ENCODE results near the gene RMI1.

The RMI1 gene

DNA sequence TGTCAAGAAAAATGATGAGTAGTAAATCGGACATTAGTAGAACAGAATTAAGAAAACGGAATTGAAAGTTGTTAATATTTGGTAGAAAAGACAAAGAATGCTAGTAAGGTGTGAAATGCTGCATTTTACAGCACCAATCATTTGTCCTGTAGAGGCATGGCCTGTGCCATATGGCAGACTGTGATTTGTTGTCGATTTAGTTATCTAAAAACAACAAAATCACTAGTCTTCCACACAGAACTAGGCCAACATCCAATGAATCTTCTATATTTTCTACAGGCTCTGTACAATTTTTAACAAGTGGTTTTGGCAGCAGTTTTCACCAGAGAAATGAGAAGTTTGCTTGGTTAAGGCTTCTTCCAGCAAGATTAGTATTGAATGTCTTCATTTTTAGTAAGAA is 11.0 kb upstream of the RMI1 start:
- DNase-seq: no peak

DNA sequence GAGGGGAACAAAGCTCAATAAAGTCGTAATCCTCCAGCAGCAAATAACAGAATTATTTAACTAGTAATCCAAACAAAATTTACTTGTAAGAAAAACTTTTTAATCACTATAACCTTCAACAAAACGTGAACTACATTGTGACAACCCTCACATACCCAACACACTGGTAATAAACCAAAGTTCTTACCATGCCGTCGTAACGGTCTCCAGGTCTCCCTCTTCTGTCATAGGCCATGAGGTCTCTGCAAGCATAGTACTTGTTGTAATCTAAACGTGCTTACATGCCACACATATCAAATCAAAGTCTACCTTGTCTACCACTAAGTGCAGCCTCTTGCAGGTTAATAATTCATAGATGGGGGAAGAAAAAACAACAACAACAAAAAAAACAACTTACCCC is 9.1 kb upstream of the RMI1 start:
- no peak for DNase-seq

DNA sequence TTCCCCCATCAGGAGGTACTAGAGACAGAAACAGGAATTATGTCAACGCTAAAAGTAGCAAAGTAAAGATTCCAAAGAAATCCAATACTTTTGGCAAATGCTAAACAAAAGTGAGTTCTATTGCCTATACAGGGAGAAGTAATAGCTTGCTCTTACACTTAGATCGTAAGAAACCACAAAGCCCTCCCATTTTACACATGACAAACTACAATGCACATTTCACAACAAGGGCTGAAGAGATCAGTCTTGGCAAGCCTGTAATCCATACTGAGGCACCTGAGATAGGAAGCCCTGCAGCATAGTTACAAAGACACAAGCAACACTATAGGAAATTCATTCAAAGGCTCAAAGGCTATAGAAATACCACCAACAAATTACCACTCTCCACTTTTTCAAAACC is 8.3 kb upstream of the RMI1 start:
- no peak for DNase-seq

DNA sequence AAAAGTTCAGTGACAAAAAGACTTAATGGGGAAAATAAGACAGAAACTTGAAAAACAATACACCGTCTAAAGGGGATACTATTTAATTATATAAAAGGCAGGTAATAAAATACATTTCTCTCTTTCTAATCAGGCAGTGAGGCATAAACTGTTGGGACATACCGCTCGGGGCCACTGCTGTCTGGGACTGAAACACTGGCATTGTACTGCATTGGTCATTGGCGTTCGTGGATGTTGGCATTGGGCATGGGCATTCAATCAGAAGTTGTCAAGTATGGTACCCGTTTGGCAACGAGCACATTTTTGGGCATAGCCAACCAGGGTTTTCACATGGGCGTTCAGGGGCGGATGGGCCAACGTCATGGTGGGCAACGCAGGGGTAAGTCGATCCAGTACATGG is 5.3 kb upstream of the RMI1 start:
- no peak for DNase-seq

DNA sequence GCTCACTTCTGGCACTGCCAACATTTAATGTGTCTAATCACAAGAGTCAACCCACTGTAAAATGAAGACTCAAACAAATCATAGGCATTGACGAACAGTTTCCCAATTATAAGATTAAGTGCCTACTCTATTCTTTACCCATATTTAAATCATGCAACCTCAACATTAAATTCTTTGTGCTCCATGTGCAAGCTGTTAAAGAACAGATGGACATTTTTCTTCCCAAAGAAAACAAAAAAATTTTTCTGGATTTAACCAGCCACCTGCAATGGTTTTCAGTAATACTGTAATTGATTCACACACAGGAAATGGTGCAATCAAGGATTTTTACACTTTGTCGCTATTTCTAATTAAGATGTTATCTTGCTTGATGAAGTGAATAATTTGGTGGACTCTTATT is 4.2 kb upstream of the RMI1 start:
- no peak for DNase-seq

DNA sequence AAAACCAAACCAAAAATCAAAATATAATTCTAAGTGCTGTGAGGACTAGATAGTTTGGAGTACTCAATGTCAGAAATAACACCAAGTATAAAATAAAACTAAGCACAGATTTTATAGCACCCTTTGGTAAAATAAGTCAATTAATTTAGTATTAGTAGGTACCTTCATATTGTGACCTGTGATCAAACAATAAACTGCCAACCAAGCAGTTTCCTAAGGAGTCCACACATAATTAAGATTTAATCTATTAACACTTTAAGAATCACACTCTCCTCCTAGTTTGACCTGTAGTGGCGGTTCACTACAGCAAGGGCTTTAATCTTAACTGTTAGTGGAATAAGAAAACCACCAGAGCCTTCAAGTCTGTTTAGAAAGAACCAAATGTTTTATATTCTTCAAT is 3.4 kb upstream of the RMI1 start:
- no peak for DNase-seq

DNA sequence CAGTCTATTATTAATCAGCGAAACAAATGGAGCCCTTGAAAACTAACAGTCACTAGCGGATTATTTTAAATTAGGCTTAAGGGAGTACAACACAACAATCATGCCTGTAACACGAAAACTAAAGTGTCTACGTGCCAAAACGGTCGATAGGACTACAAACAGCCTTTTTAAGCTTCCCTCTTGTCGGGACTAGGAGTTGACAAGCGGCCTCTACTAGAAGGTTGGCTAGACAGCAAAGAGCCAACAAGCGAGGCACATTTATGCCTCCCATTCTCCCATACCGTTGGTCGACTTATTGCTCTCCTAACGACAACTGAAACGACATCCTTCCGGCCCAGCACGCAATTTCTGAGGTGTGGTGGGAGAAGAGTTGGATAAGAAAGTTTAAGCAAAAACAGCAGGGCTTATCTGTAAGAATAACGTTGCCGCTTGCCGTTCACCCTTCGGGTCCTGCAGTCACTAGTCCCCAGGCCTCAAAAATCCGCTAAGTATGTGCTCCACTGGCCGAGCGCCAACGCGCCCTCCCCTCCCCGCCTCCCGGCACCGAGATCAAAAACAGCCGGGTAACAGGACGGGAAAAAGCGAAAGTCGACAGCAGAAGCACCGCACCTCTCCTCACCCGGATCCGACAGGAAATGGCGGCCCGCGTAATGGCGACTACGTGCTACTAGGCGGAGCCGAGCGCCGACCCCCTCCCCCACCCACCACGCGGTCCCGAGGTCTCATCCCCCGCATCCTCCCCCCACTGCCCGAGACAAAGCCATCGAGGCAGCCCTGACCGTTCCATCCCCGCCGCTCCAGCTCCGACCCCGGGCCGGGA is 1.4 kb upstream of the RMI1 start:
- DNase-seq: peak; percentile 81 to 91 (median 86)

DNA sequence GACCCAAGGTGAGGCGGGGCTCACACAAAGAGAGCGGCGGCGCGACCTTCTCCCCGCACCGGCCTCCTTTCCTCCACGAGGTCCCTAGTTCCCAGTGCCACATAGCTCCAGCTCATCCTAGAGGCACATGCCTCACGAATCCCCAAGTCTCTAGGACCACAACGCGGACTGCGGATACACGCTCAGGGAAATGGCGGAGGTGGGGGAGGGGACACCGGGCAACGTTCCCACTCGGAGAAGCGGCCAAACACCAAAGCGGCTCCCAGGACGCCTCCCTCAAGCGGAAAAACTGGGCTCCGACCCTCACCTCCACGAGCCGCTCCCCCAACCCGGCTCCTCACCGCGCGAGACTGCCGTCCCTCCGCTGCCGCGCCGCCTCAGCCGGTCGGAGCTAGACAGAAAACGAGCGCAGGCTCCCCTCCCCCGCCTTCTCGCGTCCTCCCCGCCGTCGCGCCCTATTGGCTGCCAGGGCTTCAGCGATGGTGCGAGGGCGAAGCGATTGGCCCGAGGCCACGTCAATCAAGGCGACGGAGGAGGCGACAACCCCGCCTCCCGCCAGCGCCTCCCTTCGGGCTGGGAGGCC is 702 bp upstream of the RMI1 start, which contains the start of gene HNRNPK:
Gene HNRNPK (minus strand): TSS at position 404 of the 583 bp plus-strand sequence. CDS start 1,963 bp downstream, outside the sequence.
- DNase-seq: peak; percentile 99 to 100 (median 100)

DNA sequence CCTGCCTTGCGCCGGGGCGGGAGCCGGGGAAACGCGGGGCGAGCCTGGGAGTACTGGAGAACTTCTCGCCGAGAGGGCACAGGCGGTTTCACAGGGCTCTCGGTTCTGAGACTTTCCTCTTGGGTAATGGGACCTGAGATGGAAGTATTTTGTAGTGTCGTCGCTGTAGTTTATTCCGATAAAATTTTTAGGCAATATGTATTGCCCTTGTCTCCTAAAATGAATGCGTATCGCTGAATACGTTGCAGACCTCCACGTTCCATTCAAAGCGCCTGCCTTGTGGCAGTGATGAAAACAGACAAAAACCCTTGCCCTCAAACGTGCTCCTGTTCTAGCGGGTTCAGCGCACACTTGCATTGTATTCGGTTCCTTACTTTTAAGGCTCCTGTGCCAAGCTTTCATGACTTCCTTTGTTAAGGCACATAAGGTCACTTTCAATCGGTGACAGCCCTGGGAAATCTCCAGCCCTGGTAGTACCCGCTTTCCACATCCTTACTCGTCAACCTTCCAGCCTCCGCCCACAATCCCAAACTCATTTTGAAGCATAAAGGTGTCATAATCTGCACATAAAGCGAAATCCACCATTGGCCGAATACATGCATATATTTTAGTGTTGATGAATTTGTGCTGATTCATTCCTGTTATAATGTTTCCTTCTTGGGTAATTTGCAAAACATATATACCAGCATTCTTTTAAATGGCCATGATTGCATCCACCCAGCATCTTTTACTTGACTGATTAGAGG is 694 bp downstream of the RMI1 start:
- peak; percentile 56 to 78 (median 64) for DNase-seq

DNA sequence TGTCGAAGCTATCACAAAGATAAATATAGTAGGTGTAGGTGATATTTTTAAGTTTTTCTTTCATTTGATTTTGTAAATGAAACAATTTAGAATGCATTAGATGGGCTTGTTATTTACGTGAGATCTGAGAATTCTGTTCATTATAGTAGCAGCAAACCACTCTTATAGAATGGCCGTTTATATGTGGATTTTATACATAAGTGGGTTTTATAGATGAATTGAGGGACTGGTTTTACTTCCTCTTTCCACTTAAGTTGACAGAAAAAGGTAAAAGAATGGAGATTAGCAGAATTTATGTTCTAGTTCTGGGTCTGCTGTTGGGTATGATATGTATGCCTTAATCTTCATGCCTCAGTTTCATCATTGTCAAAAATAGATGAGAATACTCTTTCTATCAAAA is 5.6 kb downstream of the RMI1 start:
- DNase-seq: no peak

DNA sequence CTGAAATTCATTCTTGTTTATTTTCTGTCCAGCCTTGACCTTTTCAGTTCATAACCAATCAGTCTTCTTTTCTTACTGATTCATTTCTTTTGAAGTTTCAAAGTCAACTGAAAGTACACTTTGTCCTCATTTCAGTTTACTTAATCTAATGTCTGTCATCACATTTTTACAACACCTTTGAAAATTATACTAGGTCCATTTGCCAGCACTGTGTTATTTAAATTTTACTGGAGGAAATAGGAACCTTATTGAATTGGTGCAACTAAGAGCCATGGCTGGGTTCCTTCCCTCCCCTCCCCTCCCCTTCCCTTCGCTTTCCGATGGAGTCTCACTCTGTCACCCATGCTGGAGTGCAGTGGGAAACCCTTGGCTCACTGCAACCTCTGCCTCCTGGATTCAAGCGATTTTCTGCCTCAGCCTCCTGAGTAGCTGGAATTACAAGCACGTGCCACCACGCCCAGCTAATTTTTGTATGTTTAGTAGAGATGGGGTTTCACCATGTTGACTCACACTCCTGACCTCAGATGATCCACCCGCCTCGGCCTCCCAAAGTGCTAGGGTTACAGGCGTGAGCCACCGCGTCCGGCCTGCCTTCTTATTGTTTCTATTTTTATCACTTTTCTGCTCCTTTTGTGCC is 6.3 kb downstream of the RMI1 start:
- DNase-seq: peak in 1 of 4 experiments; percentile 4

DNA sequence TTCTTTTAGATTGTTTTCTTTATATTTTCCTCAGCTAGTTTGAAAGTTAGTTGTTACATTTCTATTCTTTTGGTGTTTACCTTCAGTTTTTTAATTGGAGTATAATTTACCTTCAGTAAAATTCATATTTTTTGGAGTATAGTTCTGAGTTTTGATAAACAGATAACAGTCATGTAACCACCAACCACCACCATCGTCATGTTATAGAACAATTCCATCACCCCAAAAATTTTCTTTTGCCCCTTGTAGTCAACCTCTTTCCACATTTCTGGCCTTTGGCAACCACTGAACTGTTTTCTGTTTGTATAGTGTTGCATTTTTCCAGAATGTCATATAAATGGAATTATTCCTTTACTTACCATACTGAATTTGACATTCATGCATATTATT is 6.8 kb downstream of the RMI1 start:
- DNase-seq: no peak

DNA sequence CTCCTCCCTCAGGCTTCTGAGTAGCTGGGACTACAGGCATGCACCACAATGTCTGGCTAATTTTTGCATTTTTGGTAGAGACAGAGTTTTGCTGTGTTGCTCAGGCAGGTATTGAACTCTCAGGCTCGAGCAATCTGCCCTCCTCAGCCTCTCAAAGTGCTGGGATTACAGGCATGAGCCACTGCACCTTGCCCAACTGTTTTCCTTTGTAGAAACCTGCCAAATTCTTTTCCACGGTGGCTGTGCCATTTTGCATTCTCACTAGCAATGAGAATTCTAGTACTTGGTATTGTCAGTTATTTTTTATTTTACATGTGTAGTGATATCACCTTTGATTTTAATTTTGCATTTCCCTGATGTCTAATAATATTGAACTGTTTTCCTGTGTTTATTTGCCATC is 7.8 kb downstream of the RMI1 start:
- DNase-seq: no peak

DNA sequence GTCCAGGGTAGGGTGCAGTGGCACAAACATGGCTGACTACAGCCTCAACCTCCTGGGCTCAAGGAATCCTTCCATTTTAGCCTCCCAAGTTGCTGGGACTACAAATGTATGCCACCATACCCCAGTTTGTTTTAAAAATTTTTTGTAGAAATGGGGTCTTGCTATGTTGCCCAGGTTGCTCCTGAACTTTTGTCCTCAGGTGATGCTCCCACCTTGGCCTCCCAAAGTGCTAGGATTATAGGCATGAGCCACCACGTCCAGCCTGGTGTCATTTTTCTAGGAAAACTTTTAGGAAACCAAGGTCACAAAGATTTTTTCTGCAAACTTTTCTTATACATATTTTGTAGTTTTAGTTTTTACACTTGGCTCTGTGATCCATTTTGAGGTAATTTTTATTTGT is 10.8 kb downstream of the RMI1 start:
- DNase-seq: no peak

DNA sequence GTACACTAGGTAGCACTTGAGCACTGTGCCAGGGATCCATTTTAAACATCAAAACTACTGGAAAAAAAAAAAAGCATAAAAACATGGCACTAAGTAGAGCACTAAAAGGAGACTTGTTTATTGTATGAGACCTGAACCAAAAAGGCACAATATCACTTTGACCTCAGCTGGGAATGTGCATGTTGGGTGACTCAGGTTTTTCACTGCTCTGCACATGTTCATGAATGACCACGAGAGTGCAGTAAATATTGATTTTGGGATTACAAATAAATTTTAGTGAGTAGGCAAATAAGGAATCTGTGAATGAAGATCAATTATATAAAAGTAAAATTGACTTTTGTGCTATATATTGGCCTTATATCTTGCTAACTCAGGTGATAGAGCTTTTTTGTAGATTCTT is 11.8 kb downstream of the RMI1 start:
- no peak for DNase-seq

DNA sequence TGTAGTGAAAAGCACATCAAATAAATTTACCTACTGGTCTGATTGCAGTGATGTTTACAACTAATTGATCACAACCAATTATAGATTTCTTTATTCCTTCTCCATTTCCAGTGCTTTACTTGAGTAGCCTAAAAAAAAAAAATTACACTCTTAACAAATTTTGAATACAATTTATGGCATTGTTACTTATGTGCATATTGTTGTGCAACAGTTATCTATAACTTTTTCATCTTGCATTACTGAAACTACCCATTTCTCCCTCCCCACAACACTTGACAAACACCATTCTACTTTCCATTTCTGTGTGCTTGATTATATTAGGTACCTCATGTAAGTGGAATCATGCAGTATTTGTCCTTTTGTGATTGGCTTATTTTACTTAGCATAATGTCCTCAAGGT is 12.3 kb downstream of the RMI1 start:
- no peak for DNase-seq

DNA sequence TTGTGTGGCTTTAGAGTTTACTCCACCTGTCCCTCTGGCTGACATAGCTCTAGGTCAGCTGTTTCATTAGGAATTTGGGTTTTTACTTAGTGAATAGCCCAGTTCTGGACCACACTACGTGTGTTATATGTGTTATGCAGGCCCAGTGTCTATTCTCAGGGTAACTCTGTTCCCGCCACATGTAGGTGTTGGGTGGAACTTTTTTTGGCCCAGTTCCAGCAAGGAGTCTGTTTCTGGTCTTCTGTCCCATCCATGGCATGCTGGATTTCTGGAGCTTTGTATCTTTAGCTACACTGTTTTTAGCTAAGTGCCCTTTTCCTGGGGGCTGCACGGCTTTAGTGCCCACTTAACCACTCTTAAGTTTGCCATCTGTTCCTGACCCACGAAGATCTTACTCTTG is 15.5 kb downstream of the RMI1 start:
- DNase-seq: no peak

DNA sequence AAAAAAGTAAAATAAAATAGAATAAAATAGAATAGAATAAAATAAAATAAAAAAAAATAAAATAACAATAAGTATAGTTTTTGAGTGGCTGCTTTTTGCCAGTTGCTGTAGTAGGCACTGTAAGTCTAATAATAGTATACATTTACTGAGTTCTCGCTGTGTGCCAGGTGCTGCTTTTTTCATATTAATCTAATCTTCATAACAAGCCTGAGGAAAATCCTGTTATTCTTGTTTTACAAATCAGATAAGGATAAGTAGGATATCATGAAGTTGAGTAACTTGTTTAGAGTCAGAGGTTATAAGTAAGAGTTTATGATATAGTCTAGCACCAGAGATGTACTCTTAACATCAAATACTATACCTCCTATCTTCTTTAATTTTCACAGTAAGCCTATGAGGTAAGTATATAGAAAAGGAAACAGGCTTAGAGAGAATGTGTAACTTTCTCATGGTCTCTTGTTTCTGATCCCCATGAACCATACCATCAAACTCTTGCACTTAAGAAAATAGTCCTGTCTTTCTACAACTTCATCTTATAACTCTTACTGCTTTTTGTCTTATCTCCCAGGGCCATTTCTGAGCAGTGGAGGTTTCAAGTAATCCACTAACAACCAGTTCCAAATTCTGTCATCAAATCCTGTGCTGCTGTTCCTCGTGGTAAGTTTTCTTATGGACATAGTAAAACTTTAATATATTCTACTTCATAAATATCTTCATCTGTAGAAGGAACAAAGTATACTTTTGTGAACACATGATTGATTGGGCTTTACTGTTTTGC is 18.7 kb downstream of the RMI1 start:
- DNase-seq: no peak

DNA sequence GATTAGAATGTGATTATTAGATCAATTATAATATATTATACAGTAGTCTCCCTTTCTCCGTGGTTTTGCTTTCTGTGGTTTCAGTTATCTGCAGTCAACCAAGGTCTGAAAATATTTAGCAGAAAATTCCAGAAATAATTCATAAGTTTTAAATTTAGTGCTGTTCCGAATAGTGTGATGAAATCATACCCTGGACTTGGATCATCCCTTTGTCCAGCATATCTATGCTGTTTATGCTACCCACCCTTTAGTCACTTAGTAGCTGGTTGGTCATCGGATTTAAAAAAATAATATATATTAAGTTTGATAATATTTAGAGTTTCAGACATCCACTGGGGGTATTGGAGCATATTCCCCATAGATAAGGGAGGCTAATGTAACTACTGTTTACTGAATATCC is 19.6 kb downstream of the RMI1 start:
- no peak for DNase-seq

DNA sequence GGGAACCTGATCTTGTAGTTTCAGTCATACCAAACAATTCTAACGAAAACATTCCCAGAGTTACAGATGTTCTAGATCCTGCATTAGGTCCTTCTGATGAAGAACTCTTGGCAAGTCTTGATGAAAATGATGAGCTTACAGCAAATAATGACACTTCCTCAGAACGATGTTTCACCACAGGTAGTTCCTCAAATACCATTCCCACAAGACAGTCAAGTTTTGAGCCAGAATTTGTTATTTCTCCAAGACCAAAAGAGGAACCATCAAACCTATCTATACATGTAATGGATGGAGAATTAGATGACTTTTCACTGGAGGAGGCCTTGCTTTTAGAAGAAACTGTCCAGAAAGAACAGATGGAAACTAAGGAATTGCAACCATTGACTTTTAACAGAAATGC is 21.0 kb downstream of the RMI1 start:
- peak; percentile 16 to 69 (median 44) for DNase-seq

DNA sequence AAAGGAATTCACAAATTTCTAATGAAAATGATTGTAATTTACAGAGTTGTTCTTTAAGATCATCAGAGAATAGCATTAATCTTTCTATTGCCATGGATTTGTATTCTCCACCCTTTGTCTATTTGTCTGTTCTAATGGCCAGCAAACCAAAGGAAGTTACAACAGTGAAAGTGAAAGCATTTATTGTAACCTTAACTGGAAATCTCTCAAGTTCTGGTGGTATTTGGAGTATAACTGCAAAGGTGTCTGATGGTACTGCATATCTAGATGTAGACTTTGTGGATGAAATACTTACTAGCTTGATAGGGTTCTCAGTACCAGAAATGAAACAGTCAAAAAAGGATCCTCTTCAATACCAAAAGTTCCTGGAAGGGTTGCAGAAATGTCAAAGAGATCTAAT is 21.7 kb downstream of the RMI1 start:
- no peak for DNase-seq

DNA sequence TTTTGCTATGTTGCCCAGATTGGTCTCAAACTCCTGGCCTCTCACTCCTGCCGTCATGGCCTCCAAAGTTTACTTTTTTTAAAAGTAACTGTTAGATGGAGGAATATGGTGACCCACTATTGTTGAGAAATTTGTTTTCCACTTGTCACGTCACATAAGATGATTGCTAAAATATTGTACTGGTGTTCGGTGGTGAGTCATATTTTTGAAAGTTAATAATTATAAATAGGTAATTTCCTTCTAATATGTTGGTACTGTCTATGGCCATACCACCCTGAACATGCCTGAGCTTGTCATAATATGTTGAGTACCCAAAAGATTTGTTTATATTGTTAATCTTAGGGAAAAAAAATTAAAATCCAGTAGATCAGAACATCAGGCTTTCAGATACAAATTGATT is 22.6 kb downstream of the RMI1 start:
- no peak for DNase-seq
